ENCODE results near the gene GAGE12F.
"Not testable (repeated sequence)": the region's sequence is repeated elsewhere in the genome, so short reads cannot be mapped to it uniquely, and the experiment has no call there.

GRCh38 chrX:49568728-49569127 is 8.1 kb downstream of the GAGE12F start:
- TF ChIP-seq CTCF, POLR2A (IDR thresholded peaks at IDR 0.05): not testable (repeated sequence)

All from body of pancreas (tissue), 4 donors.